ENCODE measurements around the gene FBXL20. TPM values are rescaled to one million over a fixed set of nuclear protein-coding genes. Genes with fewer than 3 reads are reported as not detected.

FBXL20 gene, protein sequence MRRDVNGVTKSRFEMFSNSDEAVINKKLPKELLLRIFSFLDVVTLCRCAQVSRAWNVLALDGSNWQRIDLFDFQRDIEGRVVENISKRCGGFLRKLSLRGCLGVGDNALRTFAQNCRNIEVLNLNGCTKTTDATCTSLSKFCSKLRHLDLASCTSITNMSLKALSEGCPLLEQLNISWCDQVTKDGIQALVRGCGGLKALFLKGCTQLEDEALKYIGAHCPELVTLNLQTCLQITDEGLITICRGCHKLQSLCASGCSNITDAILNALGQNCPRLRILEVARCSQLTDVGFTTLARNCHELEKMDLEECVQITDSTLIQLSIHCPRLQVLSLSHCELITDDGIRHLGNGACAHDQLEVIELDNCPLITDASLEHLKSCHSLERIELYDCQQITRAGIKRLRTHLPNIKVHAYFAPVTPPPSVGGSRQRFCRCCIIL
- 20.3 and 22.1 TPM in 2 replicates for total RNA-seq

- peaks cover 32% of the 10 kb centered on the region for H3K4me1 ChIP-seq (ENCODE audit: insufficient read depth, low read length)
- peak within 1 kb of the TSS; percentile 97 for H2AFZ ChIP-seq (ENCODE audit: low read length)
- TF ChIP-seq, protein P1, sequence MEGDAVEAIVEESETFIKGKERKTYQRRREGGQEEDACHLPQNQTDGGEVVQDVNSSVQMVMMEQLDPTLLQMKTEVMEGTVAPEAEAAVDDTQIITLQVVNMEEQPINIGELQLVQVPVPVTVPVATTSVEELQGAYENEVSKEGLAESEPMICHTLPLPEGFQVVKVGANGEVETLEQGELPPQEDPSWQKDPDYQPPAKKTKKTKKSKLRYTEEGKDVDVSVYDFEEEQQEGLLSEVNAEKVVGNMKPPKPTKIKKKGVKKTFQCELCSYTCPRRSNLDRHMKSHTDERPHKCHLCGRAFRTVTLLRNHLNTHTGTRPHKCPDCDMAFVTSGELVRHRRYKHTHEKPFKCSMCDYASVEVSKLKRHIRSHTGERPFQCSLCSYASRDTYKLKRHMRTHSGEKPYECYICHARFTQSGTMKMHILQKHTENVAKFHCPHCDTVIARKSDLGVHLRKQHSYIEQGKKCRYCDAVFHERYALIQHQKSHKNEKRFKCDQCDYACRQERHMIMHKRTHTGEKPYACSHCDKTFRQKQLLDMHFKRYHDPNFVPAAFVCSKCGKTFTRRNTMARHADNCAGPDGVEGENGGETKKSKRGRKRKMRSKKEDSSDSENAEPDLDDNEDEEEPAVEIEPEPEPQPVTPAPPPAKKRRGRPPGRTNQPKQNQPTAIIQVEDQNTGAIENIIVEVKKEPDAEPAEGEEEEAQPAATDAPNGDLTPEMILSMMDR (IDR thresholded peaks at IDR 0.05; ENCODE audit: extremely low read depth, low read depth, low read length) = no peak
- peak within 1 kb of the TSS; percentile 92 for H3K4me3 ChIP-seq (ENCODE audit: insufficient read depth, low read length)
- H4K20me1 ChIP-seq (ENCODE audit: insufficient read depth, low read length) = peaks cover 14% of the 10 kb centered on the region
- H3K36me3 ChIP-seq (ENCODE audit: insufficient read depth, low read length) = no peaks in the 10 kb centered on the region
- DNase-seq (ENCODE audit: insufficient read length, low spot score, missing footprints) = peak; percentile 99
- peak within 1 kb of the TSS; percentile 95 for H3K4me2 ChIP-seq (ENCODE audit: insufficient read depth, low read length)
- H3K9me3 ChIP-seq (ENCODE audit: low read depth, low read length) = no peaks in the 10 kb centered on the region
- H3K79me2 ChIP-seq (ENCODE audit: insufficient read depth, low read length) = peaks cover 44% of the 10 kb centered on the region
- peak within 1 kb of the TSS; percentile 80 for H3K27ac ChIP-seq (ENCODE audit: low read depth, low read length)
- H3K27me3 ChIP-seq (ENCODE audit: insufficient read depth, low read length) = no peaks in the 10 kb centered on the region
Observed at GRCh38 chr17:39401412-39402243, at the start of gene FBXL20. Gene FBXL20 (minus strand): TSS chr17:39401626. CDS start chr17:39401402, 224 bp downstream.

DNA sequence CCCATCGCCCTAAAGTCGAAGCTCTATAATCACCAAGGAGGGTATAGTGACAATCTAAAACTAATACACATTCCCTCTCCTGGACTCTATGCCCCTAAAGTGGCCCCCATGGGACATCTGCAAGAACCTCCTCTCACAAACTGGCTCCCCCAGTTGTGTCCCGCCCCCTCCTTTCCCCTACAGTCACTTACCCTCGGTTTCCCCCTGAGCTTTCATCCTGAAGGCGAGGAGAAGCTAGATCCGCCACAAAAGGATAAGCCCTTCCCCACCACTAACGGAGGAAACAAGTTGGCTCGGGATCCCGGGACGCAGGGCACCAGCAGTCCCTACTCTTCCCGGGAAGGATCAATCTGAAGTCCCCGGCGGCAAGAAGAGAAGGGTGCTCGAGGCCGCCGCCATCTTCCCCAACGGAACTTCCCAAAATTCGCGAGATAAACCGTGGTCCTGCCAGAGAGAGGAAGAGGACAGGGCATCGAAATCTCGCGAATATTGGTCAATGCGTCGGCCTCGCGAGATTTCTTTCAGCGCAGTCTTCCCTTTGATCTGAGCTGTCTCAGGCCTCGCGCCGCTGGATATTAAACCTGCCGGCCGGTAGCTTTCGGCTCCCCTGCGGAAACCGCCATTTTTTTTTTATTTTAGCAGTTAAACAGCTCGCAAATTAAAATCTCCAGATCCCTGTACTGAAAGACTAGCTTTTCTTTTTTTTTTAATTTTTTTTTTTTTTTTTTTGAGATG, 49.6 kb upstream of the FBXL20 start, which contains the start of gene MED1:
Gene MED1, minus strand, starts transcription at position 417 of the 735 bp plus-strand sequence. Its CDS starts 201 bp downstream, at position 216.
- DNase-seq (ENCODE audit: insufficient read length, low spot score, missing footprints) = peak; percentile 93
- peaks cover 10% of the 10 kb centered on the region for H3K4me1 ChIP-seq (ENCODE audit: insufficient read depth, low read length)
- peaks cover 7% of the 10 kb centered on the region for H3K36me3 ChIP-seq (ENCODE audit: insufficient read depth, low read length)
- H3K4me3 ChIP-seq (ENCODE audit: insufficient read depth, low read length) = peak within 1 kb of the TSS; percentile 89
- peaks cover 41% of the 10 kb centered on the region for H3K79me2 ChIP-seq (ENCODE audit: insufficient read depth, low read length)
- peaks cover 3% of the 10 kb centered on the region for H4K20me1 ChIP-seq (ENCODE audit: insufficient read depth, low read length)
- peak within 1 kb of the TSS; percentile 95 for H2AFZ ChIP-seq (ENCODE audit: low read length)
- no peaks in the 10 kb centered on the region for H3K9me3 ChIP-seq (ENCODE audit: low read depth, low read length)
- no peaks in the 10 kb centered on the region for H3K27me3 ChIP-seq (ENCODE audit: insufficient read depth, low read length)
- TF ChIP-seq, protein P1 (IDR thresholded peaks at IDR 0.05; ENCODE audit: extremely low read depth, low read depth, low read length) = no peak
- peak within 1 kb of the TSS; percentile 82 for H3K4me2 ChIP-seq (ENCODE audit: insufficient read depth, low read length)
- H3K27ac ChIP-seq (ENCODE audit: low read depth, low read length) = peak within 1 kb of the TSS; percentile 90

DNA sequence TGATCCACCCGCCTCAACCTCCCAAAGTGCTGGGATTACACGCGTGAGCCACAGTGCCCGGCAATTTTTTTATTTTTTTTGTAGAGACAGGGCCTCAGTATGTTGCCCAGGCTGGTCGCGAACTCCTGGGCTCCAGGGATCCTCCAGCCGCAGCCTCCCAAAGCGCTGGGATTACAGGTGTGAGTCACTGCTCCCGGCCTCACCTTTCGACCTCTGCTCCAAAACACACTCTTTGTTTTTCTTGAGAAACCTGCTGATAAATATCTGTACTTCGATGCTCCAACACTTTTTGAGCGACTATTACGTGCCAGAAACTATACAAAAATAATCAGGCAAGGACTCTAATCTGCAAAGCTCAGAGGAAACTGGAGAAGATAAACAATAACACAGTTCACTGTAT, 48.6 kb upstream of the FBXL20 start:
- no peaks in the 10 kb centered on the region for H3K27me3 ChIP-seq (ENCODE audit: insufficient read depth, low read length)
- no peak overlapping the region for H2AFZ ChIP-seq (ENCODE audit: low read length)
- no peak for DNase-seq (ENCODE audit: insufficient read length, low spot score, missing footprints)
- H3K4me2 ChIP-seq (ENCODE audit: insufficient read depth, low read length) = peak overlapping the region; percentile 82
- H3K36me3 ChIP-seq (ENCODE audit: insufficient read depth, low read length) = peaks cover 12% of the 10 kb centered on the region
- peak overlapping the region; percentile 89 for H3K4me3 ChIP-seq (ENCODE audit: insufficient read depth, low read length)
- H3K27ac ChIP-seq (ENCODE audit: low read depth, low read length) = peak overlapping the region; percentile 90
- peaks cover 47% of the 10 kb centered on the region for H3K79me2 ChIP-seq (ENCODE audit: insufficient read depth, low read length)
- peaks cover 10% of the 10 kb centered on the region for H3K4me1 ChIP-seq (ENCODE audit: insufficient read depth, low read length)
- TF ChIP-seq, protein P1 (IDR thresholded peaks at IDR 0.05; ENCODE audit: extremely low read depth, low read depth, low read length) = no peak
- H3K9me3 ChIP-seq (ENCODE audit: low read depth, low read length) = no peaks in the 10 kb centered on the region
- peaks cover 3% of the 10 kb centered on the region for H4K20me1 ChIP-seq (ENCODE audit: insufficient read depth, low read length)
